ENCODE results near the gene EEF1AKMT3. TPM values are rescaled to one million over a fixed set of nuclear protein-coding genes. Genes with fewer than 3 reads are reported as not detected.

EEF1AKMT3 gene
- total and polyA plus RNA-seq, 3 donors from 2014 or later: 5.5 to 8.7 (median 8.4) TPM

- DNase-seq: no peak
- 92 to 98% methylated on average over 5 of the region's 5 CpGs for WGBS, 2 donors
- peaks cover 17% of the 10 kb centered on the region for H3K4me1 ChIP-seq
These were observed 23.4 kb upstream of the EEF1AKMT3 start for GRCh38 chr12:57749061-57749460.

GRCh38 chr12:57750561-57751431 is 21.6 kb upstream of the EEF1AKMT3 start:
- TF ChIP-seq POLR2A (IDR thresholded peaks at IDR 0.05): no peak
- Histone ChIP-seq H3K4me1 (peaks cover 20% of the 10 kb centered on the region), H3K27ac (peak overlapping the region; percentile 81 to 87), H3K4me3 (peak overlapping the region in 1 of 2 donors; percentile 80), H3K9me3 (no peaks in the 10 kb centered on the region), H3K27me3 (no peaks in the 10 kb centered on the region), H3K36me3 (ENCODE audit: low read depth, missing control alignments) (peaks cover 6% of the 10 kb centered on the region)
- no peak for DNase-seq
- intact Hi-C loops (cut with DNase I; ENCODE audit: low total_unique reads): no loop called here
- WGBS, 2 donors: 88% methylated on average over 15 of the region's 15 CpGs

More at GRCh38 chr12:57749061-57749460, 23.4 kb upstream of the EEF1AKMT3 start:
- Histone ChIP-seq H3K4me3 (no peak overlapping the region), H3K9me3 (no peaks in the 10 kb centered on the region), H3K27me3 (no peaks in the 10 kb centered on the region), H3K36me3 (ENCODE audit: low read depth, missing control alignments) (peaks cover 6% of the 10 kb centered on the region), H3K27ac (no peak overlapping the region)
- TF ChIP-seq CTCF (IDR thresholded peaks at IDR 0.05) (no peak), POLR2A (IDR thresholded peaks at IDR 0.05) (no peak)
- intact Hi-C loops (cut with DNase I; ENCODE audit: low total_unique reads): no loop called here

GRCh38 chr12:57751432-57751787 is 21.0 kb upstream of the EEF1AKMT3 start:
- Histone ChIP-seq H3K27ac (peak overlapping the region; percentile 81 to 87), H3K4me3 (peak overlapping the region; percentile 70 to 80), H3K4me1 (peaks cover 27% of the 10 kb centered on the region), H3K27me3 (no peaks in the 10 kb centered on the region), H3K9me3 (no peaks in the 10 kb centered on the region), H3K36me3 (ENCODE audit: low read depth, missing control alignments) (peaks cover 6% of the 10 kb centered on the region)
- WGBS, 2 donors: 10 to 14% methylated on average over 8 of the region's 8 CpGs
- DNase-seq: no peak
- TF ChIP-seq POLR2A (IDR thresholded peaks at IDR 0.05): no peak
- no peak for TF ChIP-seq CTCF (IDR thresholded peaks at IDR 0.05)
- intact Hi-C loops (cut with DNase I; ENCODE audit: low total_unique reads): no loop called here

- peaks cover 27% of the 10 kb centered on the region for H3K4me1 ChIP-seq
- peak within 1 kb of the TSS; percentile 70 to 80 for H3K4me3 ChIP-seq
- H3K27ac ChIP-seq: peak within 1 kb of the TSS; percentile 81 to 87
- H3K9me3 ChIP-seq: no peaks in the 10 kb centered on the region
- H3K27me3 ChIP-seq: no peaks in the 10 kb centered on the region
- no peak for TF ChIP-seq CTCF (IDR thresholded peaks at IDR 0.05)
- no peak for TF ChIP-seq POLR2A (IDR thresholded peaks at IDR 0.05)
- WGBS, 2 donors: 0 to 1% methylated on average over 45 to 58 of the region's 58 CpGs
- DNase-seq: peak; percentile 100
- intact Hi-C loops (cut with DNase I; ENCODE audit: low total_unique reads): no loop called here
- H3K36me3 ChIP-seq (ENCODE audit: low read depth, missing control alignments): peaks cover 6% of the 10 kb centered on the region
These were observed 20.4 kb upstream of the EEF1AKMT3 start, which contains the start of gene CDK4 for GRCh38 chr12:57751788-57752667. Gene CDK4, minus strand, starts transcription at chr12:57752310. Its CDS starts 593 bp downstream, at chr12:57751717.

- DNase-seq: no peak
- H3K4me3 ChIP-seq: peak overlapping the region; percentile 70 to 80
- peak overlapping the region in 1 of 2 donors; percentile 87 for H3K27ac ChIP-seq
- peaks cover 27% of the 10 kb centered on the region for H3K4me1 ChIP-seq
- H3K36me3 ChIP-seq (ENCODE audit: low read depth, missing control alignments): peaks cover 6% of the 10 kb centered on the region
- no peaks in the 10 kb centered on the region for H3K27me3 ChIP-seq
- TF ChIP-seq POLR2A (IDR thresholded peaks at IDR 0.05): no peak
- no peak for TF ChIP-seq CTCF (IDR thresholded peaks at IDR 0.05)
- intact Hi-C loops (cut with DNase I; ENCODE audit: low total_unique reads): no loop called here
- WGBS, 2 donors: 1 to 4% methylated on average over 5 of the region's 5 CpGs
- H3K9me3 ChIP-seq: no peaks in the 10 kb centered on the region
These were observed 19.8 kb upstream of the EEF1AKMT3 start for GRCh38 chr12:57752668-57753000.

Measured in testis (tissue), 3 donors.